Activated CD8-positive, alpha-beta memory T cell treated with anti-CD3 and anti-CD28 coated beads for 36 hours (primary cell): ENCODE measurements around the gene EFNA4. TPM values are rescaled to one million over a fixed set of nuclear protein-coding genes. Genes with fewer than 3 reads are reported as not detected.

Experiments used
- CTCF ChIA-PET: fragments of 350-600 bp; sonication (Branson Sonifier 250); formaldehyde crosslinking; loops from one replicate; lab custom pipeline; 2021; ENCODE audit warnings: antibody characterized with exemption; lab: Charles Lee
- POLR2A ChIA-PET: fragments of 350-600 bp; sonication (Branson Sonifier 250); formaldehyde crosslinking; loops from one replicate; lab custom pipeline; 2021; ENCODE audit warnings: antibody characterized with exemption; lab: Charles Lee
- total RNA-seq, 2 experiments: library from RNA; stranded (reverse); gene quantifications; one replicate each; pipeline ENCODE4 v1.2.3, GENCODE V29; 2021

Gene EFNA4
- total RNA-seq, 2 experiments from 2014 or later: 3.4 to 4.6 TPM

GRCh38 chr1:155078469-155079209, 15.1 kb downstream of the EFNA4 start, which contains the start of gene EFNA3:
Gene EFNA3 (plus strand): TSS chr1:155078837. CDS start chr1:155078942, 105 bp downstream.
- POLR2A ChIA-PET: no interaction called here
- CTCF ChIA-PET: interaction anchor here (0.7 to 4.4 kb wide), 6 partner anchors 13 to 89 kb away, joined by 3 to 20 read pairs (median 4); partner anchors contain the start of gene ADAM15

- CTCF ChIA-PET: interaction anchor here (0.7 to 4.4 kb wide), 8 partner anchors 12 to 89 kb away, joined by 3 to 20 read pairs (median 4); partner anchors contain the start of gene ADAM15
- POLR2A ChIA-PET: no interaction called here
Measured at GRCh38 chr1:155079210-155079486, 15.6 kb downstream of the EFNA4 start.

GRCh38 chr1:155079487-155080311, 16.2 kb downstream of the EFNA4 start:
- CTCF ChIA-PET: interaction anchor here (0.8 to 4.4 kb wide), 7 partner anchors 12 to 114 kb away, joined by 3 to 20 read pairs (median 4); no protein-coding TSS in a partner anchor
- POLR2A ChIA-PET: no interaction called here

- POLR2A ChIA-PET: no interaction called here
- CTCF ChIA-PET: interaction anchor here (0.8 to 4.4 kb wide), 8 partner anchors 11 to 113 kb away, joined by 3 to 20 read pairs (median 4); partner anchors contain the start of genes ADAM15, EFNA4 and KRTCAP2
Measured at GRCh38 chr1:155080312-155081228, 17.0 kb downstream of the EFNA4 start.

GRCh38 chr1:155081472-155082300, 18.1 kb downstream of the EFNA4 start:
- ChIA-PET POLR2A (no interaction called here), CTCF (interaction anchor here (1.3 to 5.5 kb wide), 7 partner anchors 10 to 91 kb away, joined by 4 to 127 read pairs (median 11); partner anchors contain the start of genes EFNA4, KRTCAP2 and TRIM46)

- POLR2A ChIA-PET: no interaction called here
- CTCF ChIA-PET: interaction anchor here (5.5 kb wide), 2 partner anchors 20 to 88 kb away, joined by 94 to 127 read pairs; partner anchors contain the start of genes EFNA4, KRTCAP2 and TRIM46
Measured at GRCh38 chr1:155082301-155083051, 18.9 kb downstream of the EFNA4 start.

- ChIA-PET POLR2A (no interaction called here), CTCF (interaction anchor here (1.2 to 5.5 kb wide), 6 partner anchors 13 to 88 kb away, joined by 3 to 127 read pairs (median 30); partner anchors contain the start of genes ADAM15, EFNA4, KRTCAP2 and TRIM46)
Measured at GRCh38 chr1:155083052-155083541, 19.6 kb downstream of the EFNA4 start.

- ChIA-PET CTCF (interaction anchor here (0.8 to 5.5 kb wide), 18 partner anchors 9 to 148 kb away, joined by 3 to 127 read pairs (median 4); partner anchors contain the start of genes ADAM15, CKS1B, DCST1 and DCST2), POLR2A (interaction anchor here (0.8 to 1.8 kb wide), 3 partner anchors 20 to 88 kb away, joined by 3 to 9 read pairs (median 4); partner anchors contain the start of gene KRTCAP2)
Measured at GRCh38 chr1:155083865-155084721, 20.6 kb downstream of the EFNA4 start.

GRCh38 chr1:155084722-155085503, 21.4 kb downstream of the EFNA4 start:
- ChIA-PET POLR2A (interaction anchor here (0.5 to 1.8 kb wide), 7 partner anchors 20 to 1097 kb away, joined by 3 to 9 read pairs (median 3); partner anchors contain the start of genes ADAR, EFNA4 and KRTCAP2), CTCF (interaction anchor here (0.6 to 5.5 kb wide), 38 partner anchors 10 to 149 kb away, joined by 3 to 127 read pairs (median 4); partner anchors contain the start of genes ADAM15, CKS1B, DCST1 and DCST2)

- CTCF ChIA-PET: interaction anchor here (0.5 to 5.5 kb wide), 36 partner anchors 10 to 179 kb away, joined by 3 to 127 read pairs (median 4); partner anchors contain the start of genes ADAM15, CKS1B, DCST1 and DCST2
- POLR2A ChIA-PET: interaction anchor here (0.5 to 1.8 kb wide), 6 partner anchors 22 to 1096 kb away, joined by 3 to 9 read pairs (median 3); partner anchors contain the start of genes EFNA4 and KRTCAP2
Measured at GRCh38 chr1:155085504-155086127, 22.1 kb downstream of the EFNA4 start.

GRCh38 chr1:155086128-155086741, 22.7 kb downstream of the EFNA4 start:
- POLR2A ChIA-PET: interaction anchor here (0.6 to 1.8 kb wide), 2 partner anchors 23 to 86 kb away, joined by 3 to 9 read pairs; partner anchors contain the start of gene KRTCAP2
- CTCF ChIA-PET: interaction anchor here (0.5 to 5.5 kb wide), 19 partner anchors 10 to 180 kb away, joined by 3 to 127 read pairs (median 4); partner anchors contain the start of genes ADAM15, EFNA4, KRTCAP2 and TRIM46

- ChIA-PET CTCF (interaction anchor here (0.9 to 5.5 kb wide), 12 partner anchors 11 to 180 kb away, joined by 3 to 127 read pairs (median 9); partner anchors contain the start of genes ADAM15, EFNA4, KRTCAP2 and TRIM46), POLR2A (no interaction called here)
Measured at GRCh38 chr1:155086856-155087535, 23.5 kb downstream of the EFNA4 start.
